Brain microvascular endothelial cell (primary cell): ENCODE results near the gene TPRG1.
A peak's percentile ranks its signal among the peaks of the same experiment; 100 is the strongest.

ENCODE experiments used
- DNase-seq: peaks from one replicate; pipeline ENCODE4 v3.0.0-alpha.2; 2020
- H3K27ac ChIP-seq: fragments of 250-450 bp; sonication (Bioruptor Pico); 2 replicates; pipeline ENCODE4 v1.5.1; 2020; ENCODE audit warnings: mild to moderate bottlenecking, moderate library complexity
- H3K27me3 ChIP-seq: fragments of 250-450 bp; sonication (Bioruptor Pico); replicated peaks from 2 replicates; pipeline ENCODE4 v1.5.1; 2020; ENCODE audit warnings: mild to moderate bottlenecking
- H3K36me3 ChIP-seq: fragments of 250-450 bp; sonication (Bioruptor Pico); replicated peaks from 2 replicates; pipeline ENCODE4 v1.5.1; 2020; ENCODE audit warnings: mild to moderate bottlenecking
- H3K4me3 ChIP-seq: 2 replicates; pipeline ENCODE4 v1.5.1; 2011; ENCODE audit warnings: low read depth, mild to moderate bottlenecking, control low read depth, low read length, moderate library complexity
- CTCF ChIP-seq: IDR thresholded peaks from 2 replicates; pipeline ENCODE4 v1.5.1; 2011; ENCODE audit warnings: low read depth, mild to moderate bottlenecking, moderate library complexity, low read length, control low read depth, inconsistent platforms; ENCODE audit errors: missing control alignments
- in situ Hi-C: cut with HindIII; loops from 2 replicates; pipeline ENCODE4 v1.10.0; 2017; ENCODE audit warnings: low sequenced_read_pairs, low pct_ligation_motif_present

TPRG1 gene

GRCh38 chr3:189171707-189172106 lies at the start of gene TPRG1:
Gene TPRG1 (plus strand): TSS chr3:189171971. CDS start chr3:189207385, 35,414 bp downstream.
- Histone ChIP-seq H3K27me3 (no peaks in the 10 kb centered on the region), H3K27ac (no peak within 1 kb of the TSS), H3K4me3 (no peak within 1 kb of the TSS), H3K36me3 (no peaks in the 10 kb centered on the region)
- in situ Hi-C loops: no loop called here
- no peak for DNase-seq
- TF ChIP-seq CTCF: no peak

DNA sequence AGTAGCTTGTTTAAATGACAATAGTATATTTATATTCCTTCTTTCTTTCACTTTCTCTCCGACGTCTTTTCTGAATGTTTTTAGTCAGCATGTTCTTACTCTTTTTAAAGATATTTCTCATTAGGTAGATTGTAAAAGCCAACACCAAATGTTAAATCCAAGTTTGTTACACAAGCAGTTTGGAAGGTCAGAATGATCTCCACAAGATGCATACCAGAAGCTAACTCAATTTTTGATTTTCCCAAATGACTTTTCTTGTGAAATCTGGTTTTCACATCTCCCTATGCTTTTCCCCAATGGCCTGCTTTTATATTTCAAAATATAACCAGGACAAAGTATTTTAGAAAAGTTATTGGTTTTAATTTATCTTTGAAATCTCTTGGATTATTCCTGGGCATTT lies 49.7 kb upstream of the TPRG1 start:
- no peak for DNase-seq
- Histone ChIP-seq H3K36me3 (no peaks in the 10 kb centered on the region), H3K27ac (no peak overlapping the region), H3K27me3 (no peaks in the 10 kb centered on the region), H3K4me3 (no peak overlapping the region)
- TF ChIP-seq CTCF: no peak
- in situ Hi-C loops: no loop called here

GRCh38 chr3:189122526-189123205 lies 49.1 kb upstream of the TPRG1 start:
- in situ Hi-C loops: no loop called here
- DNase-seq: no peak
- H3K27me3 ChIP-seq: no peaks in the 10 kb centered on the region
- no peaks in the 10 kb centered on the region for H3K36me3 ChIP-seq
- no peak overlapping the region for H3K27ac ChIP-seq
- no peak overlapping the region for H3K4me3 ChIP-seq
- TF ChIP-seq CTCF: no peak

DNA sequence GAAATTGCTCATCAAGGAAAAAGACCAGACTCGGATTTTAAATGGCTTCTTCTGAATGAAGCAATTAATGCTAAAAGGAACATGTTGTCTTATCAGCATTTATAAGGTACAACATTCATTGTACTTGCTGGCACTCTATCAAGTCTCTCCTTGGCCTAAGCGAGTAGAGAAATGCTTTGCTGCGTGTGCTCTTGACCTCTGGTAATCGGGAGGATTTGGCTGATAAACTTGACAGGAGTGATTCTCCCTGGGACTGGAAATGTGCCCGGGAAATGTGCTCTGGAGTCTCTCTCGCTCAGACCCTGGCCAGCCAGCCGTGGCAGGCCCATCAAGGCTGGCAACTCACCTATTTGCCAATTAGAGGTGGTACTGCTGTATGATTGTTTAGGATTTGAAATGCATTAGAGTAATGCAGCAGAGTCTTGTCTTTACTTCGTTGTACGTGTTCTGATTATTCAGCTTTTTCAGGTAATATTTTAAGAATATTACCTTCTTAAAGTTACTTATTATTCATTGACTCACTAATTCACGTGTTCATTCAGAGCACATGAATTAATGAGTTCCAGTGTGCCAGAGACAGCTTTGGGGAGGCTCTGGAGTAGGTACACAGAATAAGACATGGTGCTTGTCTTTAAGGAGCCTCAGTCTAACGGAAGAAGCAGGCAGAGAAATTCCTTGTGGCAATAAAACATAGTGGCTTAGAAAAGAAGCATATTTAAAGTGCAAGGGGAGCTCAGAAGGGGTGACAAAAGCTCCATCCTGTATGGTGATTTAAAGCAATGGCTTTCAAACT lies 48.0 kb upstream of the TPRG1 start:
- no peak overlapping the region for H3K4me3 ChIP-seq
- in situ Hi-C loops: no loop called here
- DNase-seq: no peak

DNA sequence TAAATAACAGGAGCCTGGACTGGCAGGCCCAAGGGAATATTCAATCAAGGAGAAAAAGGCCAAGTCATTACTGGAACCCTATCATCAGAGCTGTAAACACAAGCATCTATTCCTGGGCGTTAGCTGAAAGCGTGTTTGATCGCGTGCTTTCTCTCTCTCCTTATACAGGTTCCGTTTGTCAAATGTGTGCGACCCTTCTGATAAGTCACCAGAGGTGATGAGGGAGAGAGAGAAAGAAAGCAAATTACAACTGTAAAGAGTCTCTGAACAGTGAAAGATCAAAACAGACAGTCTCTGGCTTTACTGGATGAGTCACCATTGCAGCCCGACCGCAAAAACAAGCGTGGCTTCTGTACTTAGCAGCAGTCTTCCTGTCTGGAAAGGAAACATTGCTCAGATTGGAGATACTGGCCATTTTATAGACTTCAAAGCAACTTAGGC lies 39.5 kb upstream of the TPRG1 start:
- Histone ChIP-seq H3K36me3 (no peaks in the 10 kb centered on the region), H3K4me3 (no peak overlapping the region), H3K27me3 (no peaks in the 10 kb centered on the region), H3K27ac (peak overlapping the region; percentile 71)
- in situ Hi-C loops: no loop called here
- no peak for TF ChIP-seq CTCF
- peak; percentile 92 for DNase-seq

More for the DNA sequence above, 48.0 kb upstream of the TPRG1 start:
- Histone ChIP-seq H3K27ac (no peak overlapping the region), H3K27me3 (no peaks in the 10 kb centered on the region), H3K36me3 (no peaks in the 10 kb centered on the region)
- no peak for TF ChIP-seq CTCF
